22Rv1 (cell line): Measurements from ENCODE around the gene ZNF672.

Experiments used
- H3K27ac ChIP-seq: fragments of 450-650 bp; 2 replicates; pipeline ENCODE4 v1.5.1; 2017
- CTCF ChIP-seq: fragments of 450-650 bp; IDR thresholded peaks from 2 replicates; pipeline ENCODE4 v1.5.1; 2017; ENCODE audit warnings: mild to moderate bottlenecking
- ZFX ChIP-seq: fragments of 450-650 bp; IDR thresholded peaks from 2 replicates; pipeline ENCODE4 v1.6.1; 2017; ENCODE audit warnings: antibody characterized with exemption, borderline replicate concordance

ZNF672 gene

GRCh38 chr1:248850536-248851251 is 12.7 kb downstream of the ZNF672 start:
- TF ChIP-seq ZFX = no peak
- TF ChIP-seq CTCF = no peak
- H3K27ac ChIP-seq = peak overlapping the region; percentile 38

DNA sequence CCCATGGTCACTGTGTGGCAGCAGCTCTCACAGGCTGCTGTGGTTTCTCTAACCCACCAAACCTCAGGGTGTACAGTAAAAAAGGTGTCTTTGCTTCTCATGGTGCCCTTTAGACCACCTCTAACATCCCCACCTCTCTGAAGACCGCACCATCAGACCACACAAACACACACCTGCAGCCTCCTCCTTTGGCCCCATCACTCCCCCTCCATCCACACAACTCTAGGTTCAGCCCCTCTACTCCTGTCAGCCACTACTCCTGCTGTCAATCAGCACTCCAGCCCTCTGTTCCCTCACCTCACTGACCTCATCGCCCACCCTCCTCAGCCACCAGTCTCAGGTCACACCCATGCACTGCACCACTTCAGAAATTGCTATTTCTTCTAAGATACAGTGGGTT is 13.4 kb downstream of the ZNF672 start:
- TF ChIP-seq CTCF (no peak), ZFX (no peak)
- peak overlapping the region; percentile 37; the same call in 1 of the 2 replicates for H3K27ac ChIP-seq

DNA sequence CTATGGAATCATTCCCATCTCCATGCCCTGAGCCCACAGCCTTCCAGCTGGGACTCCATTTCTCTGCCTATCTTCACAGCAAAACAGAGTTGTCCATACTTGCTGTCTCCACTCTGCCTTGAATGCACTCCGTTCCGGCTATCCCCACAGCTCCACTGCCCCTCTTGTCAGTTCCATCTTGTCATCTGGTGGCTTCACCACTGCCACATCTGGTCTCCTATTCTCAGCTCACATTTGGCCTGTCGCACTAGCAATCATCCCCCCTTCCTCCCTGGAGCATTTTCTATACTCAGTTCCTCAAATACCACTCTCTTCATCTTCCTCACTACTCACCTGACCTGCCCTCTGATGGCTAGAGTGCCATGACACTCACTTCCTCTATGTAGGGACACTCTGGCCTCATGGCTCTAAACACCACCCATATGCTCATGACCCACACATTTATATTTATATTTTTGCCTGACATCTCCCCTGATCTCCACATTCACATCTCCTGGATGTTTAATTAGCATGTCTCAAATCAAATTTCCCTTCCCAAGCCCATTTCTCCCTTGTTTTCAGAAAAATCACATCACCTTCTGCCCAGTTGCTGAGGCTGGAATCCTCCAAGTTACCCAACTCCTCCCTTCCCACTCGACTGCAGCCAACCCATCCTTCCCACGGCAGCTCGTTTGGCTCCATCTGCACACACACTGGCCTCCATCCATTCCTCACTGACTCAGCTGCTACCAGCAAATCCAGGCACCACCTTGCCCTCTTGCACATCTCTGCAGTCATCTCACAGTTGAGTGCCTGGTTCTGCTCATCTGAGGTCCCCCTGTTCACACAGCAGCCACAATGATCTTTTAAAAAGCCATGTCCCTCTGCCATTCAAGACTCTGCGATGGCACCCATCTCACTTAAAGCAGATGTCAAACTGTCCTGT is 14.7 kb downstream of the ZNF672 start:
- TF ChIP-seq CTCF (no peak), ZFX (no peak)
- peak overlapping the region; percentile 37 for H3K27ac ChIP-seq

- no peak for TF ChIP-seq ZFX
- TF ChIP-seq CTCF = no peak
- 0 out of 2 replicates have a peak overlapping the region, but pooled peaks have one; percentile 5 for H3K27ac ChIP-seq
Observed at GRCh38 chr1:248853663-248854375, 15.8 kb downstream of the ZNF672 start.

- TF ChIP-seq ZFX = no peak
- TF ChIP-seq CTCF = no peak
- H3K27ac ChIP-seq = peak overlapping the region; percentile 34; the same call in 1 of the 2 replicates
Observed at GRCh38 chr1:248855580-248855979, 17.6 kb downstream of the ZNF672 start.

- H3K27ac ChIP-seq = no peak overlapping the region; the same call in 1 of the 2 replicates
- TF ChIP-seq CTCF (no peak), ZFX (no peak)
Observed at GRCh38 chr1:248856176-248856575, 18.2 kb downstream of the ZNF672 start.
